SKM-1 (cell line): Measurements from ENCODE around the gene IFT25.
A peak's percentile ranks its signal among the peaks of the same experiment; 100 is the strongest.
"Not testable (repeated sequence)": the region's sequence is repeated elsewhere in the genome, so short reads cannot be mapped to it uniquely, and the experiment has no call there.

ENCODE experiments used
- DNase-seq: peaks from one replicate; lab custom pipeline; 2025; ENCODE audit not compliant: unreplicated experiment; lab: John Stamatoyannopoulos, UW

IFT25 gene

GRCh38 chr1:53945433-53946251, at the start of gene IFT25:
Gene IFT25 (minus strand): TSS chr1:53945699. CDS start chr1:53940082, 5,617 bp downstream.
- DNase-seq, result peak; percentile 83

- not testable (repeated sequence) for DNase-seq
Observed at GRCh38 chr1:53994516-53994915, 49.0 kb upstream of the IFT25 start.

DNA sequence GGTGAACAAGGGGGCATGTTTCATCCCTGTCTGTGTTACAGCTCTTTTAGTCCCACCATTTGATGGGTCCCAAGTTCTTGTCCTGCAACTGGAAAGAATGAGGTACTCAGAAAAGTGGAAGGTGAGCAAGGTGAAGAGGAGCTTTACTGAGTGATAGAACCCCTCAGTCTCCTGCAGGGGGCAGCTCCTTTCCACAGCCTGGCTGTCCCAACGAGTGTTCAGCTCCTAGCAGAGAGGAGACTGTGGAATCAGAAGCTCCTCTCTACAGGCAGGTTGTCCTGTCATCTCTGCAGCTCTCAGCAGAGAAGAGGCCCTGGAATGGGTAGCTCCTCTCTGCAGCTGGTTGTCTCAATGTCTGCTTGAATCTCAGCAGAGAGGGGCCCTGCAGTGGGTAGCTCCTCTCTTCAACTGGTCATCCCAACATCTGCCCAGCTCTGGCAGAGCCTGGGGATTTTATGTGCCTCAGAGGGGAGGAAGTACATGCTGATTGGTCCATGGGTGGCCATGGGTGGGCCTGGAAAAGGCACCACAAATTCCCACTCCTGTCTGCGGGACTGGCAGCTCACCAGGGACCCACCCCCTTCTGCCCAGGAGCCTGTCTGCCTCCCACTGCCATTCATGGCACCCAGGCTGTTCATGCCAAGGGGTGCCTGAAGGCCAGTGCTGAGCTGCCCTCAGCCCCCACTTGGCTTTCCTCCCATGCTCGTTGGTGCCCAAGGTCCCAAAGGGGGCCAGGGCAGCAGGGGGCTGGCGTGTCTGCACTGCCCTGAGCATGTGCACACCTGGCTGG, 46.8 kb upstream of the IFT25 start:
- DNase-seq, result no peak

GRCh38 chr1:53987880-53988279, 42.4 kb upstream of the IFT25 start:
- no peak for DNase-seq

GRCh38 chr1:53986458-53986857, 41.0 kb upstream of the IFT25 start:
- DNase-seq, result no peak

- no peak for DNase-seq
Observed at GRCh38 chr1:53984726-53985125, 39.2 kb upstream of the IFT25 start.

DNA sequence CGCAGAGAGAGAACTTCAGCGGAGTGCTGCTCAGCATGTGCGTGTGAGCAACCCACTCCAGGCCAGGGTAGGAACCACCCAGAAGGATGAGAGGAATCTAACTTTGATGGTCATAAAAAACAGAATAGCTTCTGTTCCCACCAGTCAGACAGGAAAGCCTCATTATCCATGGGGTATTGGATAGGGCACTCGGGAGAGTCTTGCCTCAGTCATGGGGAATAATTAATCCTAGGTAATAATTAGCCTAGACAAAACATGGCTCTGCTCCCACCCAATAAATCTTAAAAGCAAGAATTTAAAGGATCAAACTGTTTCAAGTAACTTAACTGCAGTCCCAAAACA, 37.2 kb upstream of the IFT25 start:
- DNase-seq, result no peak

DNA sequence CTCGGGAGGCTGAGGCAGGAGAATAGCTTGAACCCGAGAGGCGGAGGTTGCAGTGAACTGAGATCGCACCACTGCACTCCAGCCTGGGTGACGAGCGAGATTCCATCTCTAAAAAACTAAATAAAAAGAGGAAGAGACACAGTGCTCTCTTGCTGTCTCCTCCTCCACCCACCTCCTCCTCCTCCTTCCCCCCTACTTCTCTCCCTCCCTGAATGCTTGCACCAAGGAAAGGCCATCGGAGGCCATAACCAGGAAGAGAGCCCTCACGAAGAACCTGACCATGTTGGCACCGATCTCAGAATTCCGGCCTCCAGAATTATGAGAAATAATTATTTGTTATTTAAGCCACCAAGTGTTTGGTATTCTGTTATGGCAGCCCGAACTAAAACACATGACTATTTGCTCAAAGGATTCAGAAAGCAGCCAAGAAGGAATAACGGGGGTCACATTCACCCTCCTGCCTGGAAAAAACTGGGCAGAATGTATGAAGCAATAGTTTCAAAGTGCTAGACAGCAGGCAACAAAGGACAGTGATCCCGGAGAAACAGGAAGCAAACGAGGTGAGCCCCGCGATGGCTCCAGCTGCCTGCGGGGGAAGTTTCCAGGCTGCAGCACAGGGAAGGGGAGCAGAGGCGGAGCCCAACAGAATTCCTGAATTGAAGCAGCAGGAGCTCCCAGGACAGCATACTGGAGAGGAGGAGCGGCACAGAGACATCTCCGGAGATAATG, 36.7 kb upstream of the IFT25 start:
- DNase-seq, result peak; percentile 42

- no peak for DNase-seq
Observed at GRCh38 chr1:53981220-53981619, 35.7 kb upstream of the IFT25 start.

GRCh38 chr1:53979712-53980450, 34.4 kb upstream of the IFT25 start:
- no peak for DNase-seq

- no peak for DNase-seq
Observed at GRCh38 chr1:53975861-53976260, 30.4 kb upstream of the IFT25 start.

DNA sequence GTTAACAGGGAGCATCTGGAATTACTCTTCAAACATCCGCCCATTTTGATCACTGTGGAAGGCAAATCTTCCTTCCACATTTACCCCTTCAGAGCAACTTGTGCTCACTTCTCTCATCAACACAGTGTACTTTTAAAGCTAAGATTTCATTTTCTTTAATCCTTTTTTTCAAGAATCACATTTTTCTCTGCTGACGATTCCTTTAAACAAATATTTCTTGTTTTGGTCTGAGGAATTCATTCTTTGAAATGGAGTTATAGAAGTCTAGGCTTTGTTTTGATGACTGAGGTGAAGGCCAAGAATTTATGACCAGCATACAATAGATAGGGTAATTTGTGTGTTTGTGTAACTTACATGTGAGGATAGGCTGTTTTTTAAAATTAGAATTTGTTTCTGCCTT, 26.2 kb upstream of the IFT25 start:
- no peak for DNase-seq

GRCh38 chr1:53969323-53969722, 23.8 kb upstream of the IFT25 start:
- not testable (repeated sequence) for DNase-seq

DNA sequence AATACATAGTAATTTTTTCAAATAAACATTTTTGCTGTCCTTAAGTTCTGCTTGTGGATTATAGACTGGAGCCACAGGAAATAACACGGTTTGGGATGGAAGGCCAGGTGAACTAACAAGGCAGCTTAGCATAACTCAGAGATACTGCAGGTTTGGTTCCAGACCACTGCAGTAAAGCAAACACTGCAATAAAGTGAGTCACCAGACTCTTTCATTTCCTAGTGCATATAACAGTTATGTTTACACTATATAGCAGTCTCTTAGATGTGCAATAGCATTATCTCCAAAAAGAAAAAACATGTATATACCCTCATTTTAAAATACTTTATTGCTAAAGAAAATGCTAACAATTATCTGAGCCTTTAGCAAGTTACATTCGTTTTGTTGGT, 22.6 kb upstream of the IFT25 start:
- DNase-seq, result no peak

- no peak for DNase-seq
Observed at GRCh38 chr1:53967409-53968124, 22.1 kb upstream of the IFT25 start.

GRCh38 chr1:53966794-53967193, 21.3 kb upstream of the IFT25 start:
- DNase-seq, result no peak

- no peak for DNase-seq
Observed at GRCh38 chr1:53964109-53964508, 18.6 kb upstream of the IFT25 start.

DNA sequence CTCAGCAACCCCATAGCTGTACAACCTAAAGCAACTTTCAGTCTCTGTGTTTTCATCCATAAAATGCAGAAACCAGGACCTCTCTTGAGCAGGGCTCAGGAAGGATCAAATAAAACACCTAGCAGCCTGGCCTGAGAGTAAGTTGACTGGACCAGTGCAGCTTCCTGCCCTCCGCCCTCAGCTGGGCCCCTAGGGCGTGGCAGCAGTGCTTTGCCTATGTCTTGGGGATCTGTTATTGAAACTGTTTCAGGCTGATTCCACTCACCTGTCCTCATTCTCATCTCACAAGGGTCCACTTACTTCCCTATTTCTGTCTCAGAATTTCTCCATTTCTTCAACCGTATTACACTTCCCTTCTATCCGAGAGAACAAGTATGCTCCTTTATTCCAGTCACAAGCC, 18.0 kb upstream of the IFT25 start:
- DNase-seq, result no peak

DNA sequence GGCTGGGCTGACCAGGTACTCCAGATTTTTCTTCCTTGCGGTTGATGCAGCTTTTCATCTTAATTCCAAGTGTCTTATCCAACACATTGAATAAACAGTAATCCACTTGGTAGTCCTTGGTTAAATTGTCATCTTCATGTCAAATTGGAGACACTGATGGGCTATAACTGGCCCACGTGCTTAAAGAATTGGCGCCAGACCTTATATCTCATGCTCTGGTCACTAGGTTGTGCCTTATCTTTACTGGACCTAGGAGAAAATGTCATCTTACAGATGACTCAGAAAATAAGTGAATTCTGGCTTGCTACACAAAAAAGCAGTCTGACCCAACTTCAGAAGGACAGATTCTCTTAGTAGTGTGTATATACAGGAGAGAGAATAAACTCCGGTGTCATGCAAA, 16.9 kb upstream of the IFT25 start:
- no peak for DNase-seq

DNA sequence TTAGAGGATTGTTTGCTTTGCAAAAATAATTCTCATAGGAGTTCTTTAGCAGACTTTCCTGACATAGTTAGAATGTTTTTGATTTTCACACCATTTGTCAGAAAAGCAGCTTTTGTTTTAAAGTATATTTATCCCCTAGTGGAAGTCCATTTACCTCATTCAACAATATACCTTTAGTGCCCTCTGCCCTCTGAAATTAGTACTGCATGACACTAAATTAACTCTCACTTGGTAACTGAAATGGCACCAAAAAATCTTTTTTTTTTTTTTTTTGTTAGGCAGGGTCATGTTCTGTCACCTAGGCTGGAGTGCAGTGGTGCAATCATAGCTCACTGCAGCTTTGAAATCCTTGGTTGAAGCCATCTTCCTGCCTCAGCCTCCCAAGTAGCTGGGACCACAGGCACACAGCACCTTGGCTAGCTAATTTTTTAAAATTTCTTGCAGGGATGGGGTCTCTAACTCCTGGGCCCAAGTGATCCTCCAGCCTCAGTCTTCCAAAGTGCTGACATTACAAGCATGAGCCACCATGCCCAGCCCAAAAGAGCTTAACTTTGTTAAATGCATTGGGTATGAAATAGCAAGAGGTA, 14.3 kb upstream of the IFT25 start:
- peak; percentile 20 for DNase-seq
